Calu3 (cell line): ENCODE results near the gene CDC27. TPM values are rescaled to one million over a fixed set of nuclear protein-coding genes. Genes with fewer than 3 reads are reported as not detected.

ENCODE experiments used
- BruUV-seq: library from RNA; stranded (reverse); fragments of 400-500 nt; replicated peaks from 2 replicates; lab custom pipeline; 2021; lab: Mats Ljungman, UMichigan
- CTCF ChIA-PET: fragments of 300-600 bp; sonication (Branson Sonifier 250); formaldehyde crosslinking; loops from one replicate; lab custom pipeline; 2022; ENCODE audit warnings: antibody characterized with exemption; lab: Charles Lee
- DNase-seq: peaks from one replicate; pipeline ENCODE4 v3.0.0; 2022
- H3K27ac Mint-ChIP-seq: one replicate; pipeline ENCODE4 v1.8.0; 2022; ENCODE audit warnings: mixed read lengths; ENCODE audit not compliant: unreplicated experiment
- H3K27me3 Mint-ChIP-seq: one replicate; pipeline ENCODE4 v1.8.0; 2022; ENCODE audit warnings: mixed read lengths; ENCODE audit not compliant: unreplicated experiment
- H3K36me3 Mint-ChIP-seq: one replicate; pipeline ENCODE4 v1.8.0; 2022; ENCODE audit warnings: mild to moderate bottlenecking, moderate library complexity, mixed read lengths; ENCODE audit not compliant: insufficient read depth, unreplicated experiment
- H3K4me1 Mint-ChIP-seq: one replicate; pipeline ENCODE4 v1.8.0; 2022; ENCODE audit warnings: mild to moderate bottlenecking, low read depth, mixed read lengths; ENCODE audit not compliant: unreplicated experiment
- H3K4me3 Mint-ChIP-seq: one replicate; pipeline ENCODE4 v1.8.0; 2022; ENCODE audit warnings: mild to moderate bottlenecking, low read depth, moderate library complexity, mixed read lengths; ENCODE audit not compliant: unreplicated experiment
- H3K9me3 Mint-ChIP-seq: one replicate; pipeline ENCODE4 v1.8.0; 2022; ENCODE audit warnings: low read depth, mixed read lengths; ENCODE audit not compliant: unreplicated experiment
- CTCF ChIP-seq: fragments of 200-600 bp; IDR thresholded peaks from one replicate; pipeline ENCODE4 v1.8.0; 2022; ENCODE audit warnings: antibody characterized with exemption; ENCODE audit not compliant: unreplicated experiment
- intact Hi-C: fragments of 100-400 bp; cut with micrococcal nuclease; formaldehyde crosslinking; loops from one replicate; pipeline ENCODE4 v1.10.0; 2022; ENCODE audit not compliant: unreplicated experiment
- total RNA-seq: library from RNA; stranded (reverse); gene quantifications from 2 replicates; pipeline ENCODE4 v1.2.3, GENCODE V29; 2022

The CDC27 gene
- total RNA-seq, 1 experiment from 2014 or later: 132 TPM

GRCh38 chr17:47235506-47235905 lies 46.4 kb upstream of the CDC27 start:
- no peaks in the 10 kb centered on the region for H3K9me3 Mint-ChIP-seq
- intact Hi-C loops: no loop called here
- TF ChIP-seq CTCF: no peak
- BruUV-seq: no TSS peak
- peaks cover 6% of the 10 kb centered on the region for H3K36me3 Mint-ChIP-seq
- no peak overlapping the region for H3K4me3 Mint-ChIP-seq
- CTCF ChIA-PET: no interaction called here
- no peak overlapping the region for H3K27ac Mint-ChIP-seq
- DNase-seq: no peak
- H3K27me3 Mint-ChIP-seq: no peaks in the 10 kb centered on the region
- H3K4me1 Mint-ChIP-seq: peaks cover 19% of the 10 kb centered on the region

GRCh38 chr17:47232465-47232864 lies 43.4 kb upstream of the CDC27 start:
- Mint-ChIP-seq H3K27ac (no peak overlapping the region), H3K9me3 (no peaks in the 10 kb centered on the region), H3K36me3 (no peaks in the 10 kb centered on the region), H3K4me1 (peaks cover 19% of the 10 kb centered on the region), H3K4me3 (no peak overlapping the region), H3K27me3 (no peaks in the 10 kb centered on the region)
- no TSS peak for BruUV-seq
- intact Hi-C loops: no loop called here
- CTCF ChIA-PET: interaction anchor here (1.3 kb wide), 1 partner anchor 83 kb away, joined by 8 read pairs; no protein-coding TSS in a partner anchor
- no peak for TF ChIP-seq CTCF
- no peak for DNase-seq

- BruUV-seq: no TSS peak
- no peaks in the 10 kb centered on the region for H3K9me3 Mint-ChIP-seq
- no peaks in the 10 kb centered on the region for H3K27me3 Mint-ChIP-seq
- intact Hi-C loops: no loop called here
- DNase-seq: no peak
- CTCF ChIA-PET: interaction anchor here (0.7 to 1.3 kb wide), 3 partner anchors 11 to 384 kb away, joined by 3 to 8 read pairs (median 3); no protein-coding TSS in a partner anchor
- no peak overlapping the region for H3K4me3 Mint-ChIP-seq
- TF ChIP-seq CTCF: no peak
- H3K36me3 Mint-ChIP-seq: no peaks in the 10 kb centered on the region
- no peak overlapping the region for H3K27ac Mint-ChIP-seq
- peaks cover 19% of the 10 kb centered on the region for H3K4me1 Mint-ChIP-seq
Observed at GRCh38 chr17:47231866-47232265, 42.8 kb upstream of the CDC27 start.

GRCh38 chr17:47231334-47231733 lies 42.2 kb upstream of the CDC27 start:
- intact Hi-C loops: no loop called here
- Mint-ChIP-seq H3K36me3 (no peaks in the 10 kb centered on the region), H3K27ac (no peak overlapping the region), H3K27me3 (no peaks in the 10 kb centered on the region), H3K9me3 (no peaks in the 10 kb centered on the region), H3K4me1 (peaks cover 19% of the 10 kb centered on the region), H3K4me3 (no peak overlapping the region)
- TF ChIP-seq CTCF: no peak
- DNase-seq: no peak
- BruUV-seq: no TSS peak
- CTCF ChIA-PET: interaction anchor here (0.6 to 2.0 kb wide), 6 partner anchors 9 to 384 kb away, joined by 3 to 8 read pairs (median 4); no protein-coding TSS in a partner anchor
